NT2/D1 (cell line): ENCODE measurements around the gene SLIT3.

Experiments
- SUZ12 ChIP-seq: IDR thresholded peaks from 2 replicates; pipeline ENCODE4 v1.6.1; 2011; ENCODE audit not compliant: insufficient read length, insufficient read depth; ENCODE audit errors: extremely low read depth
- YY1 ChIP-seq: IDR thresholded peaks from 2 replicates; pipeline ENCODE4 v1.6.1; 2011; ENCODE audit not compliant: insufficient read length, insufficient read depth
- ZNF274 ChIP-seq: IDR thresholded peaks from 2 replicates; pipeline ENCODE4 v1.6.1; 2011; ENCODE audit warnings: mild to moderate bottlenecking, low read depth, low read length

DNA sequence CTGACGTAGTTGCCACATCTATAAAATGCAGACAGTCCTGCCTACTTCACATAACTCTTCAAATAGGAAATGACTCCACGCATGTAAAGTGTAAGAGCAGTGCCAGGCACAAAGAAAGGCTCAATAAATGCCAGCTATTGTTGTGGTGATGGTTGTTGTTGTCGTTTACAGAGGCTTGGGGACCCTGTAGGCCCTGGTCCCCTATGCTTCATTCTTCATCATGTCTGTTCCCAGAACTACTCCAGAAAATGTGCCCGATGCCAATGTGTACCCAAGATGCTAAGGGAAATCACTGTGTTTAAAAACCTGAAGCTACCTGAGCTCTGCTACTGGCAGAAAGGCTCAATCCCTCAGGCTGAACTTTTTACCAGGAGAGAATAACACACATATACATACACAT is 9.1 kb downstream of the SLIT3 start:
- no peak for TF ChIP-seq ZNF274
- no peak for TF ChIP-seq YY1
- no peak for TF ChIP-seq SUZ12
